ENCODE measurements around the gene OR1L6.

The OR1L6 gene

GRCh38 chr9:122785269-122785668, 43.2 kb downstream of the OR1L6 start:
- TF ChIP-seq ZNF76 (tag by site-specific recombination; IDR thresholded peaks at IDR 0.05; ENCODE audit: borderline replicate concordance, low read depth) (no peak), ZNF610 (tag by site-specific recombination; IDR thresholded peaks at IDR 0.05; ENCODE audit: borderline replicate concordance) (no peak), ZNF521 (tag by site-specific recombination; IDR thresholded peaks at IDR 0.05) (no peak), ZNF19 (tag by site-specific recombination; IDR thresholded peaks at IDR 0.05; ENCODE audit: low read depth) (no peak), ZNF510 (tag by site-specific recombination; IDR thresholded peaks at IDR 0.05; ENCODE audit: insufficient replicate concordance) (no peak), ZNF311 (tag by site-specific recombination; IDR thresholded peaks at IDR 0.05; ENCODE audit: borderline replicate concordance) (no peak), ZNF654 (tag by site-specific recombination; IDR thresholded peaks at IDR 0.05; ENCODE audit: low read depth) (no peak), ZNF341 (tag by site-specific recombination; IDR thresholded peaks at IDR 0.05; ENCODE audit: low read depth) (no peak), SCRT2 (tag by site-specific recombination; IDR thresholded peaks at IDR 0.05) (no peak), SALL2 (tag by site-specific recombination; IDR thresholded peaks at IDR 0.05; ENCODE audit: borderline replicate concordance) (no peak), ZNF785 (tag by site-specific recombination; IDR thresholded peaks at IDR 0.05) (no peak)
- TF ChIP-seq, protein P1, sequence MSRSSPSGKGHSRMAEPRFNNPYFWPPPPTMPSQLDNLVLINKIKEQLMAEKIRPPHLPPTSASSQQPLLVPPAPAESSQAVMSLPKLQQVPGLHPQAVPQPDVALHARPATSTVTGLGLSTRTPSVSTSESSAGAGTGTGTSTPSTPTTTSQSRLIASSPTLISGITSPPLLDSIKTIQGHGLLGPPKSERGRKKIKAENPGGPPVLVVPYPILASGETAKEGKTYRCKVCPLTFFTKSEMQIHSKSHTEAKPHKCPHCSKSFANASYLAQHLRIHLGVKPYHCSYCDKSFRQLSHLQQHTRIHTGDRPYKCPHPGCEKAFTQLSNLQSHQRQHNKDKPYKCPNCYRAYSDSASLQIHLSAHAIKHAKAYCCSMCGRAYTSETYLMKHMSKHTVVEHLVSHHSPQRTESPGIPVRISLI (tag by site-specific recombination; IDR thresholded peaks at IDR 0.05): no peak
- CTCF ChIA-PET: no interaction called here
- Histone ChIP-seq H3K9me3 (ENCODE audit: control insufficient read depth, insufficient read depth, low read depth, low read length) (no peaks in the 10 kb centered on the region), H3K4me3 (ENCODE audit: low read depth, low read length) (no peak overlapping the region), H3K36me3 (ENCODE audit: control insufficient read depth in 2 of 2, insufficient read depth in 1 of 2, low read length in 2 of 2) (no peaks in the 10 kb centered on the region), H3K4me1 (ENCODE audit: control insufficient read depth, insufficient read depth, low read length) (no peaks in the 10 kb centered on the region), H3K27ac (ENCODE audit: extremely low read depth, low read depth, low read length) (no peak overlapping the region)
- POLR2A ChIA-PET: no interaction called here

DNA sequence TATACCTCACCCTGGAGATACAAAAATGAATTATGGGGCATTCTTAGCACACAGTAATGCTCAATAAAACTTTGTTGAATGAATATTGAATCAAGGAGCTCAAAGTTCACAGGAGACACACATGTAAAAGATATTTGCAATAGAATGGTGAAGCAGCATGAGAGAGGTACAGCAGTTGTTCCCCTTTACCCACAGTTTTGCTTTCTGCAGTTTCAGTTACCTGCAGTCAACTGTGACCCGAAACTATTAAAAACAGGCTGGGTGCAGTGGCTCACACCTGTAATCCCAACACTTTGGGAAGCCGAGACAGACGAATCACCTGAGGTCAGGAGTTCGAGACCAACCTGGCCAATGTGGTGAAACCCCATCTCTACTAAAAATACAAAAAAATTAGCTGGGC, 44.2 kb downstream of the OR1L6 start:
- ChIA-PET CTCF (interaction anchor here (0.6 kb wide), 1 partner anchor 502 kb away, joined by 3 read pairs; no protein-coding TSS in a partner anchor), POLR2A (no interaction called here)
- Histone ChIP-seq H3K36me3 (ENCODE audit: control insufficient read depth in 2 of 2, insufficient read depth in 1 of 2, low read length in 2 of 2) (no peaks in the 10 kb centered on the region), H3K4me3 (ENCODE audit: low read depth, low read length) (no peak overlapping the region), H3K9me3 (ENCODE audit: control insufficient read depth, insufficient read depth, low read depth, low read length) (no peaks in the 10 kb centered on the region), H3K4me1 (ENCODE audit: control insufficient read depth, insufficient read depth, low read length) (no peaks in the 10 kb centered on the region), H3K27ac (ENCODE audit: extremely low read depth, low read depth, low read length) (no peak overlapping the region)
- TF ChIP-seq TCF7L2 (IDR thresholded peaks at IDR 0.05; ENCODE audit: borderline replicate concordance, low read depth, low read length) (no peak), ZNF501 (tag by site-specific recombination; IDR thresholded peaks at IDR 0.05) (no peak), ZNF112 (tag by site-specific recombination; IDR thresholded peaks at IDR 0.05) (no peak), SP3 (tag by site-specific recombination; IDR thresholded peaks at IDR 0.05) (no peak), ZBTB20 (tag by site-specific recombination; IDR thresholded peaks at IDR 0.05) (no peak), ZNF837 (tag by site-specific recombination; IDR thresholded peaks at IDR 0.05) (no peak), ZNF138 (tag by site-specific recombination; IDR thresholded peaks at IDR 0.05; ENCODE audit: borderline replicate concordance) (no peak), ZNF292 (tag by site-specific recombination; IDR thresholded peaks at IDR 0.05; ENCODE audit: borderline replicate concordance, low read depth) (no peak), ZFP37 (tag by site-specific recombination; IDR thresholded peaks at IDR 0.05) (no peak), SCRT1 (tag by site-specific recombination; IDR thresholded peaks at IDR 0.05; ENCODE audit: borderline replicate concordance) (no peak), TRIM28 (IDR thresholded peaks at IDR 0.05; ENCODE audit: borderline replicate concordance, low read length) (no peak), ZNF701 (tag by site-specific recombination; IDR thresholded peaks at IDR 0.05) (no peak), ZNF473 (tag by site-specific recombination; IDR thresholded peaks at IDR 0.05) (no peak)
- TF ChIP-seq, protein P2, sequence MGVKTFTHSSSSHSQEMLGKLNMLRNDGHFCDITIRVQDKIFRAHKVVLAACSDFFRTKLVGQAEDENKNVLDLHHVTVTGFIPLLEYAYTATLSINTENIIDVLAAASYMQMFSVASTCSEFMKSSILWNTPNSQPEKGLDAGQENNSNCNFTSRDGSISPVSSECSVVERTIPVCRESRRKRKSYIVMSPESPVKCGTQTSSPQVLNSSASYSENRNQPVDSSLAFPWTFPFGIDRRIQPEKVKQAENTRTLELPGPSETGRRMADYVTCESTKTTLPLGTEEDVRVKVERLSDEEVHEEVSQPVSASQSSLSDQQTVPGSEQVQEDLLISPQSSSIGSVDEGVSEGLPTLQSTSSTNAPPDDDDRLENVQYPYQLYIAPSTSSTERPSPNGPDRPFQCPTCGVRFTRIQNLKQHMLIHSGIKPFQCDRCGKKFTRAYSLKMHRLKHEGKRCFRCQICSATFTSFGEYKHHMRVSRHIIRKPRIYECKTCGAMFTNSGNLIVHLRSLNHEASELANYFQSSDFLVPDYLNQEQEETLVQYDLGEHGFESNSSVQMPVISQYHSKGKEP (tag by site-specific recombination; IDR thresholded peaks at IDR 0.05): no peak
